IPS-18a (cell line): Measurements from ENCODE around the gene TRMT44.
"Not testable (repeated sequence)": the region's sequence is repeated elsewhere in the genome, so short reads cannot be mapped to it uniquely, and the experiment has no call there.

Experiments used
- H3K27ac ChIP-seq: one replicate; pipeline ENCODE4 v1.5.1; 2013; ENCODE audit warnings: low read length
- H3K27me3 ChIP-seq: one replicate; pipeline ENCODE4 v1.6.1; 2013; ENCODE audit warnings: mild to moderate bottlenecking, low read length; ENCODE audit not compliant: control insufficient read depth, insufficient read depth
- H3K36me3 ChIP-seq: one replicate; pipeline ENCODE4 v1.6.1; 2013; ENCODE audit warnings: low read depth, low read length; ENCODE audit not compliant: control insufficient read depth
- H3K4me1 ChIP-seq: one replicate; pipeline ENCODE4 v1.6.1; 2013; ENCODE audit warnings: low read depth, low read length; ENCODE audit not compliant: control insufficient read depth
- H3K4me3 ChIP-seq: one replicate; pipeline ENCODE4 v1.5.1; 2013; ENCODE audit warnings: low read length
- H3K9ac ChIP-seq: one replicate; pipeline ENCODE4 v1.6.1; 2013; ENCODE audit warnings: mild to moderate bottlenecking, low read length, moderate library complexity
- H3K9me3 ChIP-seq: one replicate; pipeline ENCODE4 v1.6.1; 2013; ENCODE audit warnings: low read depth, low read length; ENCODE audit not compliant: control insufficient read depth

The TRMT44 gene

DNA sequence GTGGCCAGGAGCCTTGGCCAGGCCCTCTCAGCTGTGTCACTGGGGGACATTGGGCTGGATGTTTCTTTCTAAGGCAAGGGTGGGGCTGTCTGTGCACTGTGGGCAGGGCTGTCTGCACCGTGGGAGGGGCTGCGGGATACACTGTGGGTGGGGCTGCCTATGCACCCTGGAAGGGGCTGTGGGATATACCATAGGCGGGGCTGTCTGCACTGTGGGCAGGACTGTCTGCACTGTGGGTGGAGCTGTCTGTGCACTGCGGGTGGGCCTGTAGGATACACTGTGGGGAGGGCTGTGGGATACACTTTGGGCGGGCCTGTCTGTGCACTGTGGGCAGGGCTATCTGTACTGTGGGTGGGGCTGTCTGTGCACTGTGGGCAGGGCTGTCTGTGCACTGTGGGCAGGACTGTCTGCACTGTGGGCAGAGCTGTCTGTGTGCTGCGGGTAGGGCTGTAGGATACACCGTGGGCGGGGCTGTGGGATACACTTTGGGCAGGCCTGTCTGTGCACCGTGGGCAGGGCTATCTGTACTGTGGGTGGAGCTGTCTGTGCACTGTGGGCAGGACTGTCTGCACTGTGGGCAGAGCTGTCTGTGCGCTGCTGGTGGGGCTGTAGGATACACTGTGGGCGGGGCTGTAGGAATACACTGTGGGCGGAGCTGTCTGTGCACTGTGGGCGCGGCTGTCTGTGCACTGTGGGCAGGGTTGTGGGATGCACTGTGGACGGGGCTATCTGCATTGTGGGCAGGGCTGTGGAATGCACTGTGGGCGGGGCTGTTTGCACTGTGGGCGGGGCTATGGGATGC lies 31.1 kb upstream of the TRMT44 start:
- Histone ChIP-seq H3K9me3 (no peaks in the 10 kb centered on the region), H3K4me3 (no peak overlapping the region), H3K27ac (no peak overlapping the region), H3K36me3 (no peaks in the 10 kb centered on the region), H3K4me1 (peaks cover 5% of the 10 kb centered on the region), H3K27me3 (no peaks in the 10 kb centered on the region), H3K9ac (no peak overlapping the region)

GRCh38 chr4:8410066-8410625 lies 30.4 kb upstream of the TRMT44 start:
- Histone ChIP-seq H3K9ac (no peak overlapping the region), H3K36me3 (no peaks in the 10 kb centered on the region), H3K4me1 (peaks cover 5% of the 10 kb centered on the region), H3K4me3 (no peak overlapping the region), H3K27ac (no peak overlapping the region), H3K9me3 (no peaks in the 10 kb centered on the region), H3K27me3 (no peaks in the 10 kb centered on the region)

DNA sequence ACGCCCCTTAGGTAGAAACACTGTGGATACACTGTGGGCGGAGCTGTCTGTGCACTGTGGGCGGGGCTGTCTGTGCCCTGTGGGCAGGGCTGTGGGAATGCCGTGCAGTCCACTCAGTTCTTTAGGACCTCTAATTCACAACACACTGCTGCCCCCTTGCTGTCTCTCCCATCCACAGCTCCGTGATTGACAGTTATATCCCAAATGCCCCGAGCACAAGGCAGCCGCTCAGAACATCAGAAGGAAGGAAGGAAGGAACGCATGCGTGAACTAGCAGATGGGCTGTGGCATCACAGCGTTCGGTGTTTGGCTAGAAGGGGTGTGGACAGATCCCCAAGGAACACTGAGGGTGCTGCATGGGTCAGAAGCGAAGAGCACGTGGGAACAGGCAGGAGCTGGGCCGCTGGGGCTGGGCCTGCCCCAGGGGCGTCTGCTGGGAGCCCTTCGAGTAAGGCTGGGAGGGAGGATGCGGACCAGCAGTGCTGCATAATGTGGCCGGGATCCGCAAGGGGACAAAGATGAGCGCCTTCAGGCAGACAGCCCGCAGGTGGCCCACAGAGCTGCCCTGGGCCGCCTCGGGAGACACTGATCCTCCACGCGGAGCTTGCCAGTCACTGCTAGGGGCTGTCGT lies 29.8 kb upstream of the TRMT44 start:
- Histone ChIP-seq H3K4me1 (peaks cover 5% of the 10 kb centered on the region), H3K4me3 (no peak overlapping the region), H3K36me3 (no peaks in the 10 kb centered on the region), H3K9ac (no peak overlapping the region), H3K27me3 (no peaks in the 10 kb centered on the region), H3K9me3 (no peaks in the 10 kb centered on the region), H3K27ac (no peak overlapping the region)

DNA sequence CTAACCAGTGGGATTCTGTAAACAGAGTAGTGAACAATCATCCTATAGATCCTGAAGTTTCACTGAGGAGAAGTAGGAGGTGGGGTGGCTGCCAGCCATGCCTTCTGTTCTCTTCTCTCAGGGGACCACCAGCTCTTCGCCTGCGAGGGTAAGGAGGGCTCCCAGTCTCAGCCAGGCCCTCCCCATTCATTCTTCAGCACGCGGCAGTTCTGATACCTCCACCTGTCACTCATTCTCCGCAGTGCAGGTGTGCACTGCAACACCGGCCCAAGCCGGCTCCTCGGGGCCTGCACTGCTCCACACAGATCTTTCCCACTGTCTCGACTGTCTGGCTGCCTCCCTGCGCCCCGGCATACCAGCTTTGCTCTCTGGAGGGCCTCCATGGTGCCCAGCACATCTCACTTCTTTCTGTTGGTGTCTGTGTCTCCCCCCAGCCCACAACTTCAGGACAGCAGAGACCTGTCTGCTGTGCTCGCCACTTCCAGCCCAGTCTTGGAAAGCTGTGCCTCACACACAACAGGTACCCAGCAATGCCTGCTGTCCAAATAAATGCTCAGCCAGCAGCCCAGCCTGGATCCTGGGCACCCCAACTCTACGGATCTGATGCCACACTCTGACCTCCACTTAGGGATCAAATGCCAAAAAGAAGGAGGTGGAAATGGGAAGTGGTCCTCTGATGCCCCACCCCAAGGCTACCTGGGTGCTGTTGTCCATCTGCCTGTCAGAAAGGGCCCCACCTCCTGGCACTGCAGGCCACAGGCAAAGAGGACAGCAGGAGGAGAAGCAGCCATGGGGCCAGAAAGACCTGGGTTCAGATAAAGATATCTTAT lies 29.0 kb upstream of the TRMT44 start:
- no peak overlapping the region for H3K4me3 ChIP-seq
- no peaks in the 10 kb centered on the region for H3K36me3 ChIP-seq
- H3K4me1 ChIP-seq = peaks cover 5% of the 10 kb centered on the region
- H3K27ac ChIP-seq = no peak overlapping the region
- H3K9me3 ChIP-seq = no peaks in the 10 kb centered on the region
- no peaks in the 10 kb centered on the region for H3K27me3 ChIP-seq
- H3K9ac ChIP-seq = no peak overlapping the region

DNA sequence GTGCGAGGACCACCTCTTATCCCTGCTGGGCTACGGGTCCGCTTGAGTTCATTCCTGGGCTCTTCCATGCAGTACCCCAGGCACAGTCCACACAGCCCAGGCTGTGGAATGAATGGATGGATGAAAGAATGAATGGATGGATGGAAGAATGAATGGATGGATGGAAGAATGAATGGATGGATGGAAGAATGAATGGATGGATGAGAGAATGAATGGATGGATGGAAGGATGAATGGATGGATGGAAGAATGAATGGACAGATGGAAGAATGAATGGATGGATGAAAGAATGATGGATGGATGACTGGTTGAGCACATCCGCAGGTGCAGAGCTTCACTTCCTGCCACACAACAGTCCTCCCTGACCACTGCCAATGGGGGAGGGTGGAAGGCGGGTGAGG lies 28.3 kb upstream of the TRMT44 start:
- H3K36me3 ChIP-seq = no peaks in the 10 kb centered on the region
- H3K9me3 ChIP-seq = no peaks in the 10 kb centered on the region
- no peaks in the 10 kb centered on the region for H3K27me3 ChIP-seq
- peaks cover 5% of the 10 kb centered on the region for H3K4me1 ChIP-seq
- no peak overlapping the region for H3K9ac ChIP-seq
- no peak overlapping the region for H3K27ac ChIP-seq
- no peak overlapping the region for H3K4me3 ChIP-seq

- H3K4me3 ChIP-seq = no peak overlapping the region
- H3K9ac ChIP-seq = no peak overlapping the region
- peaks cover 5% of the 10 kb centered on the region for H3K4me1 ChIP-seq
- no peaks in the 10 kb centered on the region for H3K36me3 ChIP-seq
- no peaks in the 10 kb centered on the region for H3K9me3 ChIP-seq
- H3K27ac ChIP-seq = no peak overlapping the region
- no peaks in the 10 kb centered on the region for H3K27me3 ChIP-seq
Measured at GRCh38 chr4:8414377-8414776, 26.2 kb upstream of the TRMT44 start.

DNA sequence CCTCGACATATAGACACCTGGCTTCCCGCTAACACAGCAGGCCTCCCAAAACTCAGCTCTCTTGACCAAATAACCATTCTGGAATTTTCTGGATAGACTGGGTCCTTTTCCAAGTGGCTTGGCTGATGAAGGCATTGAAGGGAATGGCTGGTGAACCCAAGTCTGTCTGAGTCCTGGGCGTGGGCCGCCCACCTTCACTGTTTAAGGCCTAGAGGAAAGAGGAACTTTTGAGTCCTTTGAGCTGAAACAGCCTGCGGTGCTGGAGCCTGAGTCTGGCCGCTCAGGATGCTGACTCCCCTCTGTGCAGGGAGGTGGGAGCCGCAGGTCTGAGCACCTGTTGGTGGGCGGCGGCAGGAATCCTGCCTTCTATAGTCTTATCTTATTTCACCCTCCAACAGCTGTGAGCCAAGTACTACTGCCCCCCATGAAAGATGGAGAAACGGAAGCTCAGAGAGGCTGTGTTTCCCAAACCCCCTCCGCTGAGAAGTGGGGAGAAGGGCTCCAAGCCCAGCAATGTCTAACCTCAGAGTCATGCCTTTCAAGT lies 23.4 kb upstream of the TRMT44 start:
- H3K9me3 ChIP-seq = no peaks in the 10 kb centered on the region
- H3K4me1 ChIP-seq = no peaks in the 10 kb centered on the region
- no peak overlapping the region for H3K4me3 ChIP-seq
- no peaks in the 10 kb centered on the region for H3K27me3 ChIP-seq
- no peaks in the 10 kb centered on the region for H3K36me3 ChIP-seq
- H3K9ac ChIP-seq = no peak overlapping the region
- no peak overlapping the region for H3K27ac ChIP-seq

DNA sequence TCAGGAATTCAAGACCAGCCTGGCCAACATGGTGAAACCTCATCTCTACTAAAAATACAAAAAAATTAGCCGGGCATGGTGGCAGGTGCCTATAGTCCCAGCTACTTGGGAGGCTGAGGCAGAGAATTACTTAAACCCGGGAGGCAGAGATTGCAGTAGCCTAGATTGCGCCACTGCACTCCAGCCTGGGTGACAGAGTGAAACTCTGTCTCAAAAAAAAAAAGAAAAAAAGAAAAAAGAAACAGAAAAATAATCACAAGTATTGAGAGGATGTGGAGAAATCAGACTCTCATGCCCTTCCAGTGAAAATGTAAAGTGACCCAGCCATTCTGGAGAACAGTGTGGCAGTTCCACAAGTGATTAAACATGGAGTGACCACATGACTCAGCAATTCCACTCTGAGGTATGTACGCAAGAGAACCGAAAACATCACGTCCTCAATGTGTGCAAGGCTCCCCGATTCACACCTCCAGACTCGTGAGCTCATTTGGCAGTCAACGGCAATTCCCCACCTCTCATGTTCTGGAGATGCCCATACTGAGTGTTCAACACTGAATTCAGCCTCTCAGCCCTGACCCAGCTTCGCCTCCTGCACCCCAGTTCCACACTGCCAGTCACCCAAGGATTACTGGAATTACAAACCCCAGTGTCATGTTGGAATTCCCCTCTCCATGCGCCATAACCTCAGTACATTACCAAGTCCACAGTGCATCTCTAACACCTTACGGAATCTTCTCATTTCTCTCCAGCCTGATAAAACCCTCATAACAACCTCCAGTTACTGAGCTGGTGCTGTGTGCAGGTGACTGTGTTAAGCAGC lies 21.1 kb upstream of the TRMT44 start:
- Histone ChIP-seq H3K4me3 (no peak overlapping the region), H3K27ac (no peak overlapping the region), H3K27me3 (no peaks in the 10 kb centered on the region), H3K36me3 (no peaks in the 10 kb centered on the region), H3K9ac (no peak overlapping the region), H3K4me1 (no peaks in the 10 kb centered on the region), H3K9me3 (no peaks in the 10 kb centered on the region)

- not testable (repeated sequence) for H3K36me3 ChIP-seq, H3K27me3 ChIP-seq, H3K4me3 ChIP-seq, H3K27ac ChIP-seq, H3K9me3 ChIP-seq, H3K9ac ChIP-seq, H3K4me1 ChIP-seq
Measured at GRCh38 chr4:8420151-8420550, 20.4 kb upstream of the TRMT44 start.

GRCh38 chr4:8422327-8422726 lies 18.2 kb upstream of the TRMT44 start:
- H3K4me3 ChIP-seq = no peak overlapping the region

More at GRCh38 chr4:8422327-8422726, 18.2 kb upstream of the TRMT44 start:
- Histone ChIP-seq H3K9ac (no peak overlapping the region), H3K27ac (no peak overlapping the region), H3K9me3 (no peaks in the 10 kb centered on the region), H3K4me1 (no peaks in the 10 kb centered on the region), H3K36me3 (no peaks in the 10 kb centered on the region), H3K27me3 (no peaks in the 10 kb centered on the region)
